Immature natural killer cell (primary cell): Measurements from ENCODE around the gene CTSD. TPM values are rescaled to one million over a fixed set of nuclear protein-coding genes. Genes with fewer than 3 reads are reported as not detected.
"Not testable (repeated sequence)": the region's sequence is repeated elsewhere in the genome, so short reads cannot be mapped to it uniquely, and the experiment has no call there.

ENCODE experiments used
- DNase-seq, 3 donors: peaks; one replicate each; pipeline ENCODE4 v3.0.0; 2022; ENCODE audit warnings: mixed read lengths in 1 of 3
- H3K27ac Mint-ChIP-seq, 6 donors: one replicate each; pipeline ENCODE4 v1.8.0; 2020; ENCODE audit warnings: mixed read lengths in 6 of 6, mild to moderate bottlenecking in 5 of 6, inconsistent platforms in 4 of 6, moderate library complexity in 3 of 6
- H3K27me3 Mint-ChIP-seq, 3 donors: one replicate each; pipeline ENCODE4 v1.8.0; 2020 to 2021; ENCODE audit warnings: low read depth in 3 of 3, mild to moderate bottlenecking in 3 of 3, mixed read lengths in 3 of 3, moderate library complexity in 3 of 3, inconsistent platforms in 1 of 3
- H3K36me3 Mint-ChIP-seq, 3 donors: one replicate each; pipeline ENCODE4 v1.8.0; 2020; ENCODE audit warnings: mixed read lengths in 3 of 3, inconsistent platforms in 2 of 3, mild to moderate bottlenecking in 2 of 3
- H3K4me1 Mint-ChIP-seq, 2 donors: one replicate each; pipeline ENCODE4 v1.8.0; 2020; ENCODE audit warnings: inconsistent platforms in 2 of 2, mild to moderate bottlenecking in 2 of 2, mixed read lengths in 2 of 2, moderate library complexity in 1 of 2
- H3K4me3 Mint-ChIP-seq, 5 donors: one replicate each; pipeline ENCODE4 v1.8.0; 2020; ENCODE audit warnings: mild to moderate bottlenecking in 5 of 5, mixed read lengths in 5 of 5, inconsistent platforms in 3 of 5, moderate library complexity in 3 of 5
- H3K9me3 Mint-ChIP-seq, 6 donors: one replicate each; pipeline ENCODE4 v1.8.0; 2020; ENCODE audit warnings: mild to moderate bottlenecking in 6 of 6, mixed read lengths in 6 of 6, inconsistent platforms in 4 of 6, moderate library complexity in 3 of 6
- polyA plus RNA-seq, 3 donors: library from polyadenylated mRNA; unstranded; fragments of 300-500 nt; fragmentation: Illumina TruSeq; gene quantifications; one replicate each; pipeline ENCODE4 v1.2.3, GENCODE V29; 2021

The CTSD gene
- 100 to 1,000 TPM; 471 to 795 (median 488) TPM for polyA plus RNA-seq

- Mint-ChIP-seq H3K9me3 (no peaks in the 10 kb centered on the region), H3K27ac (peak within 1 kb of the TSS; percentile 76 to 87 (median 86)), H3K36me3 (no peaks in the 10 kb centered on the region), H3K4me3 (peak within 1 kb of the TSS; percentile 83 to 90 (median 89)), H3K4me1 (peaks cover 39 to 40% of the 10 kb centered on the region in 2 donors), H3K27me3 (peaks cover 4 to 8% (median 5%) of the 10 kb centered on the region in 3 donors)
- peak; percentile 89 to 91 (median 90) for DNase-seq
Observed at GRCh38 chr11:1763796-1764661, at the start of gene CTSD. Gene CTSD, minus strand, starts transcription at chr11:1763927. Its CDS starts 68 bp downstream, at chr11:1763859.

- not testable (repeated sequence) for H3K36me3 Mint-ChIP-seq, H3K27me3 Mint-ChIP-seq, H3K4me3 Mint-ChIP-seq, H3K9me3 Mint-ChIP-seq, H3K27ac Mint-ChIP-seq, DNase-seq, H3K4me1 Mint-ChIP-seq
Observed at GRCh38 chr11:1813356-1813755, 49.6 kb upstream of the CTSD start.

- H3K27me3 Mint-ChIP-seq: peaks cover 3 to 7% (median 6%) of the 10 kb centered on the region in 3 donors
- H3K36me3 Mint-ChIP-seq: no peaks in the 10 kb centered on the region
Observed at GRCh38 chr11:1812801-1813200, 49.1 kb upstream of the CTSD start.

GRCh38 chr11:1812274-1812673 is 48.5 kb upstream of the CTSD start:
- DNase-seq: no peak
- H3K36me3 Mint-ChIP-seq: no peaks in the 10 kb centered on the region

More at GRCh38 chr11:1812801-1813200, 49.1 kb upstream of the CTSD start:
- Mint-ChIP-seq H3K4me3 (no peak overlapping the region), H3K4me1 (no peaks in the 10 kb centered on the region), H3K27ac (no peak overlapping the region), H3K9me3 (peaks cover 0 to 4% (median 0%) of the 10 kb centered on the region in 6 donors)
- no peak for DNase-seq

GRCh38 chr11:1810761-1811160 is 47.0 kb upstream of the CTSD start:
- Mint-ChIP-seq H3K9me3 (peaks cover 0 to 4% (median 0%) of the 10 kb centered on the region in 6 donors), H3K36me3 (no peaks in the 10 kb centered on the region), H3K4me1 (no peaks in the 10 kb centered on the region), H3K4me3 (no peak overlapping the region), H3K27ac (no peak overlapping the region), H3K27me3 (peaks cover 3 to 13% (median 8%) of the 10 kb centered on the region in 3 donors)
- no peak for DNase-seq

More at GRCh38 chr11:1812274-1812673, 48.5 kb upstream of the CTSD start:
- no peaks in the 10 kb centered on the region for H3K4me1 Mint-ChIP-seq
- peaks cover 4 to 12% (median 8%) of the 10 kb centered on the region in 3 donors for H3K27me3 Mint-ChIP-seq
- peaks cover 0 to 4% (median 0%) of the 10 kb centered on the region in 6 donors for H3K9me3 Mint-ChIP-seq
- H3K27ac Mint-ChIP-seq: no peak overlapping the region
- no peak overlapping the region for H3K4me3 Mint-ChIP-seq

GRCh38 chr11:1807264-1807995 is 43.7 kb upstream of the CTSD start:
- Mint-ChIP-seq H3K4me1 (no peaks in the 10 kb centered on the region), H3K27me3 (peaks cover 3 to 21% (median 6%) of the 10 kb centered on the region in 3 donors), H3K27ac (no peak overlapping the region), H3K4me3 (no peak overlapping the region), H3K9me3 (no peaks in the 10 kb centered on the region), H3K36me3 (no peaks in the 10 kb centered on the region)
- DNase-seq: peak in 2 of 3 donors; percentile 10 to 18

- Mint-ChIP-seq H3K36me3 (no peaks in the 10 kb centered on the region), H3K27ac (no peak overlapping the region), H3K9me3 (no peaks in the 10 kb centered on the region), H3K27me3 (peaks cover 3 to 21% (median 10%) of the 10 kb centered on the region in 3 donors), H3K4me3 (no peak overlapping the region), H3K4me1 (no peaks in the 10 kb centered on the region)
- DNase-seq: no peak
Observed at GRCh38 chr11:1805525-1805924, 41.8 kb upstream of the CTSD start.

GRCh38 chr11:1803835-1804519 is 40.2 kb upstream of the CTSD start:
- DNase-seq, H3K4me3 Mint-ChIP-seq: not testable (repeated sequence)

GRCh38 chr11:1803246-1803645 is 39.5 kb upstream of the CTSD start:
- Mint-ChIP-seq H3K27ac (no peak overlapping the region), H3K4me3 (no peak overlapping the region), H3K9me3 (no peaks in the 10 kb centered on the region), H3K4me1 (no peaks in the 10 kb centered on the region), H3K27me3 (peaks cover 3 to 25% (median 10%) of the 10 kb centered on the region in 3 donors), H3K36me3 (no peaks in the 10 kb centered on the region)
- DNase-seq: no peak

More at GRCh38 chr11:1803835-1804519, 40.2 kb upstream of the CTSD start:
- peaks cover 3 to 21% (median 10%) of the 10 kb centered on the region in 3 donors for H3K27me3 Mint-ChIP-seq
- H3K4me1 Mint-ChIP-seq, H3K9me3 Mint-ChIP-seq, H3K27ac Mint-ChIP-seq, H3K36me3 Mint-ChIP-seq: not testable (repeated sequence)

- Mint-ChIP-seq H3K4me3 (no peak overlapping the region), H3K4me1 (peaks cover 4 to 7% of the 10 kb centered on the region in 2 donors), H3K27ac (no peak overlapping the region), H3K27me3 (peaks cover 3 to 16% (median 12%) of the 10 kb centered on the region in 3 donors), H3K9me3 (peaks cover 1 to 6% (median 3%) of the 10 kb centered on the region in 6 donors), H3K36me3 (peaks cover 1 to 7% (median 2%) of the 10 kb centered on the region in 3 donors)
- no peak for DNase-seq
Observed at GRCh38 chr11:1797391-1798125, 33.8 kb upstream of the CTSD start.

GRCh38 chr11:1796413-1797011 is 32.8 kb upstream of the CTSD start:
- H3K27me3 Mint-ChIP-seq: peaks cover 3 to 13% (median 12%) of the 10 kb centered on the region in 3 donors

GRCh38 chr11:1793081-1793480 is 29.4 kb upstream of the CTSD start:
- Mint-ChIP-seq H3K27me3 (peaks cover 5 to 8% (median 6%) of the 10 kb centered on the region in 3 donors), H3K36me3 (peaks cover 2 to 8% (median 4%) of the 10 kb centered on the region in 3 donors), H3K27ac (peak overlapping the region in 5 of 6 donors; percentile 75 to 95 (median 93)), H3K9me3 (peaks cover 3 to 7% (median 6%) of the 10 kb centered on the region in 6 donors), H3K4me3 (peak overlapping the region in 4 of 5 donors; percentile 77 to 94 (median 87)), H3K4me1 (peaks cover 12 to 18% of the 10 kb centered on the region in 2 donors)
- DNase-seq: no peak

More at GRCh38 chr11:1796413-1797011, 32.8 kb upstream of the CTSD start:
- no peak for DNase-seq
- peaks cover 12 to 18% of the 10 kb centered on the region in 2 donors for H3K4me1 Mint-ChIP-seq
- H3K27ac Mint-ChIP-seq: no peak overlapping the region
- H3K9me3 Mint-ChIP-seq: peaks cover 3 to 7% (median 6%) of the 10 kb centered on the region in 6 donors
- no peak overlapping the region for H3K4me3 Mint-ChIP-seq
- peaks cover 2 to 8% (median 4%) of the 10 kb centered on the region in 3 donors for H3K36me3 Mint-ChIP-seq
